GDM1 (cell line): ENCODE results near the gene RFC4.

Experiments
- DNase-seq: peaks from one replicate; lab custom pipeline; 2025; lab: John Stamatoyannopoulos, UW

The RFC4 gene

GRCh38 chr3:186750316-186750715, 56.0 kb downstream of the RFC4 start:
- no peak for DNase-seq

GRCh38 chr3:186746008-186746407, 60.3 kb downstream of the RFC4 start:
- DNase-seq: peak; percentile 55

GRCh38 chr3:186743666-186744065, 62.6 kb downstream of the RFC4 start:
- DNase-seq: no peak

- DNase-seq: no peak
Observed at GRCh38 chr3:186742618-186743380, 63.5 kb downstream of the RFC4 start.
